H1 (cell line): ENCODE results near the gene SPG11. TPM values are rescaled to one million over a fixed set of nuclear protein-coding genes. Genes with fewer than 3 reads are reported as not detected.
A peak's percentile ranks its signal among the peaks of the same experiment; 100 is the strongest.

ENCODE experiments used
- CTCF ChIA-PET: fragments of 300-600 bp; sonication (Branson Sonifier 250); formaldehyde crosslinking; loops from one replicate; lab custom pipeline; 2021; ENCODE audit not compliant: partially characterized antibody; lab: Charles Lee
- POLR2A ChIA-PET: fragments of 300-600 bp; sonication (Branson Sonifier 250); formaldehyde crosslinking; loops from one replicate; lab custom pipeline; 2021; ENCODE audit warnings: inconsistent platforms; ENCODE audit not compliant: partially characterized antibody; lab: Charles Lee
- DNase-seq, 2 experiments: peaks; one replicate each; pipeline versions ENCODE4 v3.0.0 to v3.0.0-alpha.2; 2010 to 2022; ENCODE audit warnings: low spot score in 2 of 2, low read depth in 1 of 2, mixed read lengths in 1 of 2
- FAIRE-seq: peaks from 2 replicates; lab custom pipeline; 2011; peaks lifted over from hg19 to GRCh38; lab: Jason Lieb, UNC
- H2AFZ ChIP-seq: 2 replicates; pipeline ENCODE4 v1.8.1; 2012; ENCODE audit warnings: low read length, inconsistent platforms
- H2AK5ac ChIP-seq: 2 replicates; pipeline ENCODE4 v1.6.1; 2013; ENCODE audit warnings: low read depth, low read length
- H2BK120ac ChIP-seq: replicated peaks from 2 replicates; pipeline ENCODE3; 2013; ENCODE audit warnings: low read depth, low read length, inconsistent platforms
- H2BK12ac ChIP-seq: 2 replicates; pipeline ENCODE4 v1.6.1; 2013; ENCODE audit warnings: low read depth, low read length
- H2BK15ac ChIP-seq: 2 replicates; pipeline ENCODE4 v1.6.1; 2013; ENCODE audit warnings: low read length
- H2BK20ac ChIP-seq: 2 replicates; pipeline ENCODE4 v1.6.1; 2013; ENCODE audit warnings: low read length
- H2BK5ac ChIP-seq: 2 replicates; pipeline ENCODE4 v1.6.1; 2013; ENCODE audit warnings: low read depth, low read length
- H3K14ac ChIP-seq: 2 replicates; pipeline ENCODE4 v1.6.1; 2013; ENCODE audit warnings: inconsistent platforms; ENCODE audit not compliant: insufficient read length
- H3K18ac ChIP-seq: 2 replicates; pipeline ENCODE4 v1.6.1; 2013; ENCODE audit warnings: low read length; ENCODE audit errors: extremely low read depth
- H3K23ac ChIP-seq: 2 replicates; pipeline ENCODE4 v1.6.1; 2013; ENCODE audit warnings: inconsistent platforms; ENCODE audit not compliant: insufficient read length
- H3K23me2 ChIP-seq: 2 replicates; pipeline ENCODE4 v1.6.1; 2013; ENCODE audit warnings: low read depth, low read length
- H3K27ac ChIP-seq: 2 replicates; pipeline ENCODE4 v1.6.1; 2011; ENCODE audit warnings: low read depth, low read length, inconsistent platforms
- H3K27me3 ChIP-seq, 4 experiments: replicated peaks in 1 of 4; 1 replicate in 1 of 4; 2 replicates in 3 of 4; pipeline versions ENCODE4 v1.6.1 to v1.8.1; 2011 to 2013; ENCODE audit warnings: low read length in 3 of 4, mild to moderate bottlenecking in 3 of 4, inconsistent platforms in 2 of 4, mixed read lengths in 2 of 4, moderate library complexity in 1 of 4; ENCODE audit not compliant: control insufficient read depth in 3 of 4, insufficient read depth in 3 of 4; ENCODE audit errors: extremely low read depth in 1 of 4
- H3K36me3 ChIP-seq, 4 experiments: 2 replicates each; pipeline versions ENCODE4 v1.6.1 to v1.8.1; 2011 to 2013; ENCODE audit warnings: mild to moderate bottlenecking in 4 of 4, low read length in 3 of 4, moderate library complexity in 2 of 4, control low read depth in 1 of 4, inconsistent platforms in 1 of 4; ENCODE audit not compliant: insufficient read depth in 4 of 4, control insufficient read depth in 2 of 4
- H3K4ac ChIP-seq: replicated peaks from 2 replicates; pipeline ENCODE3; 2013; ENCODE audit warnings: low read length, low read depth, mixed read lengths, inconsistent platforms; ENCODE audit not compliant: insufficient read length
- H3K4me1 ChIP-seq, 4 experiments: replicated peaks in 1 of 4; 1 replicate in 1 of 4; 2 replicates in 3 of 4; pipeline versions ENCODE4 v1.6.1 to v1.8.1; 2011 to 2013; ENCODE audit warnings: low read length in 3 of 4, inconsistent platforms in 2 of 4, mixed read lengths in 1 of 4; ENCODE audit not compliant: insufficient read depth in 4 of 4, control insufficient read depth in 3 of 4
- H3K4me2 ChIP-seq, 2 experiments: 2 replicates each; pipeline versions ENCODE4 v1.6.1 to v1.8.1; 2011 to 2013; ENCODE audit warnings: low read depth in 2 of 2, low read length in 2 of 2, control low read depth in 1 of 2, inconsistent platforms in 1 of 2, mild to moderate bottlenecking in 1 of 2; ENCODE audit not compliant: insufficient read depth in 1 of 2
- H3K4me3 ChIP-seq, 4 experiments: fragments of 200-600, 300-600 bp in 1 of 4; sonication (generic), shearing (Covaris generic), sonication (Bioruptor Twin) in 1 of 4; 2 replicates each; pipeline versions ENCODE4 v1.5.1 to v1.8.1; 2011 to 2016; ENCODE audit warnings: low read length in 4 of 4, low read depth in 3 of 4, control low read depth in 2 of 4, inconsistent platforms in 2 of 4, mild to moderate bottlenecking in 2 of 4, mixed read lengths in 1 of 4, moderate library complexity in 1 of 4; ENCODE audit not compliant: insufficient read depth in 2 of 4; ENCODE audit errors: extremely low read depth in 1 of 4
- H3K56ac ChIP-seq: replicated peaks from 2 replicates; pipeline ENCODE3; 2013; ENCODE audit warnings: low read depth, mild to moderate bottlenecking, mixed read lengths, low read length, inconsistent platforms; ENCODE audit not compliant: insufficient read length
- H3K79me1 ChIP-seq: 2 replicates; pipeline ENCODE4 v1.6.1; 2013; ENCODE audit warnings: low read depth, low read length, control low read depth
- H3K79me2 ChIP-seq, 2 experiments: 2 replicates each; pipeline versions ENCODE4 v1.6.1 to v1.8.1; 2012 to 2013; ENCODE audit warnings: low read length in 2 of 2, mild to moderate bottlenecking in 2 of 2, inconsistent platforms in 1 of 2; ENCODE audit not compliant: insufficient read depth in 2 of 2, control insufficient read depth in 1 of 2
- H3K9ac ChIP-seq, 4 experiments: replicated peaks in 1 of 4; 1 replicate in 1 of 4; 2 replicates in 3 of 4; pipeline versions ENCODE4 v1.6.1 to v1.8.1; 2011 to 2013; ENCODE audit warnings: low read depth in 3 of 4, low read length in 3 of 4, control low read depth in 2 of 4, mild to moderate bottlenecking in 2 of 4, moderate library complexity in 2 of 4, inconsistent platforms in 1 of 4; ENCODE audit errors: extremely low read depth in 1 of 4
- H3K9me3 ChIP-seq, 2 experiments: 2 replicates each; pipeline versions ENCODE4 v1.6.1 to v1.8.1; 2012 to 2013; ENCODE audit warnings: mild to moderate bottlenecking in 2 of 2, moderate library complexity in 2 of 2, control low read depth in 1 of 2, inconsistent platforms in 1 of 2, low read depth in 1 of 2, low read length in 1 of 2, mixed read lengths in 1 of 2; ENCODE audit not compliant: insufficient read depth in 2 of 2
- H4K20me1 ChIP-seq, 2 experiments: replicated peaks in 1 of 2; 2 replicates each; pipeline versions ENCODE3 to v1.8.1; 2011 to 2013; ENCODE audit warnings: inconsistent platforms in 2 of 2, low read length in 2 of 2, mild to moderate bottlenecking in 1 of 2; ENCODE audit not compliant: insufficient read depth in 2 of 2, control insufficient read depth in 1 of 2
- H4K5ac ChIP-seq: 2 replicates; pipeline ENCODE4 v1.6.1; 2013; ENCODE audit warnings: low read length, low read depth, mixed read lengths, inconsistent platforms; ENCODE audit not compliant: insufficient read length
- H4K8ac ChIP-seq: 2 replicates; pipeline ENCODE4 v1.8.0; 2013; ENCODE audit warnings: mild to moderate bottlenecking, moderate library complexity, low read length, inconsistent platforms; ENCODE audit not compliant: insufficient read depth; ENCODE audit errors: extremely low read depth
- H4K91ac ChIP-seq: replicated peaks from 2 replicates; pipeline ENCODE3; 2013; ENCODE audit warnings: low read length, mixed read lengths, inconsistent platforms; ENCODE audit not compliant: insufficient read length
- CHD2 ChIP-seq: IDR thresholded peaks from 2 replicates; pipeline ENCODE4 v1.6.1; 2012; ENCODE audit warnings: low read length, improper control_type of control experiment
- CREB1 ChIP-seq: IDR thresholded peaks from 2 replicates; pipeline ENCODE4 v1.6.1; 2012; ENCODE audit warnings: inconsistent platforms
- POLR2A ChIP-seq, 2 experiments: IDR thresholded peaks; 1 replicate in 1 of 2; 2 replicates in 1 of 2; pipeline ENCODE4 v1.6.1; 2011; ENCODE audit warnings: low read depth in 2 of 2, low read length in 2 of 2, mild to moderate bottlenecking in 2 of 2; ENCODE audit errors: control extremely low read depth in 1 of 2
- TAF7 ChIP-seq: optimal IDR thresholded peaks from 2 replicates; pipeline ENCODE3; 2011; ENCODE audit warnings: low read depth, mild to moderate bottlenecking, inconsistent platforms, low read length, moderate library complexity, borderline replicate concordance
- WGBS, 2 experiments: shearing (Covaris generic) in 1 of 2; methylation state at CpG; one replicate each; pipeline versions ENCODE4 v1.1.6 to v1.1.7; 2013 to 2015; ENCODE audit warnings: low lambda C conversion rate in 2 of 2, mixed read lengths in 2 of 2, inconsistent platforms in 1 of 2, low coverage in 1 of 2, missing lambda C conversion rate in 1 of 2; ENCODE audit not compliant: insufficient replicate concordance in 2 of 2, insufficient coverage in 1 of 2, insufficient read length in 1 of 2; ENCODE audit errors: extremely low coverage in 1 of 2, missing lambda C conversion rate in 1 of 2; 5-methylcytosine and 5-hydroxymethylcytosine counted together
- polyA plus RNA-seq, 7 experiments: library from polyadenylated mRNA; depleted of rRNA in 3 of 7; stranded (reverse) in 5 of 7; unstranded in 2 of 7; fragments of >200 nt in 5 of 7; fragments of 200-250 nt in 2 of 7; gene quantifications; 1 replicate in 5 of 7; 2 replicates in 1 of 7; 4 replicates in 1 of 7; pipeline versions ENCODE4 v1.2.1 to v1.2.3, GENCODE V29; 2011 to 2013; ENCODE audit warnings: missing spikeins in 2 of 7, mixed read lengths in 2 of 7
- total RNA-seq: library from RNA; stranded (reverse); fragmentation: NEBNext Ultra II Directional; extraction: Animal tissue kit (Norgen Biotek cat#: 25700); gene quantifications from 2 replicates; pipeline ENCODE4 v1.2.1, GENCODE V29; 2021

The SPG11 gene
- total and polyA plus RNA-seq, 2 of the 8 experiments (the other 6 are each of a cell fraction or from before 2014, with no cell fraction given), result 37.1 to 38.6 TPM

DNA sequence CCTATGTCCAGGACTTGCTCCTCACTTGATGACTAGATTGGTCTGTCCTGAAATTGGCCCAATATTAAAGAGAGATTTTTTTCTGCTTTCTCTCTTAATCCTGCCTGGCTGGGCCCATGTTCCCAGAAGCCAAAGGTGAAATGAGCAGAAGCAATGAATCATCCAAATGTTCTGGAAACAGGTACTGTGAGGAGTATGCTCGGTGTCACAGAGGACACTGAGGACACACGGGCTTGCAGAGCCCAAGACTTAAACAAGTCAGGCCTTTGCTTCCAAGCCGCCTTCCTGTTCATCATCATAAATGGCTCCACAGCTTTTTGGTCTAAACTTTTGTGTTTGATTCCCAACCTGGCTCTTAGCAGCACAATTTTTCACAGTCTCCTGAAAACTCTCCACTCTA lies 95.1 kb downstream of the SPG11 start:
- FAIRE-seq, result no peak
- CTCF ChIA-PET, result interaction anchor here (0.7 to 1.8 kb wide), 2 partner anchors 10 to 217 kb away, joined by 4 to 11 read pairs; no protein-coding TSS in a partner anchor

More for the DNA sequence above, 95.1 kb downstream of the SPG11 start:
- Histone ChIP-seq H2BK20ac (no peak overlapping the region), H3K4ac (no peak overlapping the region), H3K18ac (no peak overlapping the region), H2AK5ac (no peak overlapping the region), H3K79me2 (no peaks in the 10 kb centered on the region), H3K36me3 (peaks cover 19 to 55% (median 37%) of the 10 kb centered on the region in 4 experiments), H3K9ac (no peak overlapping the region), H3K23ac (no peak overlapping the region), H3K56ac (no peak overlapping the region), H2AFZ (no peak overlapping the region), H2BK5ac (no peak overlapping the region), H4K20me1 (peaks cover 0 to 2% of the 10 kb centered on the region in 2 experiments), H2BK120ac (no peak overlapping the region), H3K4me1 (no peaks in the 10 kb centered on the region), H3K4me2 (no peak overlapping the region), H3K14ac (no peak overlapping the region), H4K8ac (no peak overlapping the region), H2BK15ac (no peak overlapping the region), H3K27me3 (no peaks in the 10 kb centered on the region), H4K91ac (no peak overlapping the region), H4K5ac (no peak overlapping the region), H3K23me2 (no peaks in the 10 kb centered on the region), H2BK12ac (no peak overlapping the region), H3K27ac (no peak overlapping the region), H3K4me3 (no peak overlapping the region), H3K9me3 (peaks cover 16 to 20% of the 10 kb centered on the region in 2 experiments), H3K79me1 (no peaks in the 10 kb centered on the region)
- TF ChIP-seq POLR2A (IDR thresholded peaks at IDR 0.05; ENCODE audit: control extremely low read depth in 1 of 2, low read depth in 2 of 2, low read length in 2 of 2), result 0 out of 3 replicates have a peak, but pooled peaks of 1 of the 2 experiments have one; percentile 16
- TF ChIP-seq TAF7, result no peak
- no peak for TF ChIP-seq CREB1
- no peak for TF ChIP-seq CHD2
- POLR2A ChIA-PET, result interaction anchor here (1.1 to 1.8 kb wide), 3 partner anchors 9 to 13 kb away, joined by 3 to 5 read pairs (median 4); no protein-coding TSS in a partner anchor
- DNase-seq, result no peak
- 88% methylated on average over 3 of the region's 3 CpGs; no CpG with 5 or more reads in 1 of the 2 experiments for WGBS, 2 experiments
